H1 (cell line): ENCODE measurements around the gene SMS.

Source experiments
- HDAC6 ChIP-seq: IDR thresholded peaks from one replicate; pipeline ENCODE4 v1.7.1; 2012; ENCODE audit warnings: low read depth, mild to moderate bottlenecking, inconsistent platforms, low read length, moderate library complexity
- POLR2A ChIP-seq, 2 experiments: IDR thresholded peaks; 1 replicate in 1 of 2; 2 replicates in 1 of 2; pipeline ENCODE4 v1.6.1; 2011; ENCODE audit warnings: low read depth in 2 of 2, low read length in 2 of 2, mild to moderate bottlenecking in 2 of 2; ENCODE audit errors: control extremely low read depth in 1 of 2
- RNF2 ChIP-seq: fragments of 200-900, 300-1000 bp; sonication (generic); IDR thresholded peaks from 2 replicates; pipeline ENCODE4 v1.7.1; 2016; ENCODE audit warnings: borderline replicate concordance, low read depth, mild to moderate bottlenecking, antibody characterized with exemption, low read length; ENCODE audit not compliant: poor library complexity, severe bottlenecking; ENCODE audit errors: missing control alignments
- SRF ChIP-seq: IDR thresholded peaks from 2 replicates; pipeline ENCODE4 v1.6.1; 2011; ENCODE audit warnings: mild to moderate bottlenecking, low read depth, low read length, moderate library complexity
- TF ChIP-seq, protein P1 (sequence below), 3 experiments: IDR thresholded peaks; 1 replicate in 2 of 3; 2 replicates in 1 of 3; pipeline versions ENCODE4 v1.5.1 to v1.6.1; 2011; ENCODE audit warnings: low read length in 3 of 3, mild to moderate bottlenecking in 3 of 3, inconsistent platforms in 2 of 3, low read depth in 1 of 3, moderate library complexity in 1 of 3; ENCODE audit not compliant: insufficient read depth in 1 of 3; ENCODE audit errors: control extremely low read depth in 1 of 3
- TF ChIP-seq, protein P2 (sequence below): IDR thresholded peaks from 2 replicates; pipeline ENCODE4 v1.6.1; 2011; ENCODE audit warnings: low read depth, mild to moderate bottlenecking, low read length; ENCODE audit not compliant: insufficient read depth
- TF ChIP-seq, protein P3 (sequence below): IDR thresholded peaks from 2 replicates; pipeline ENCODE4 v1.6.1; 2012; ENCODE audit warnings: inconsistent platforms

DNA sequence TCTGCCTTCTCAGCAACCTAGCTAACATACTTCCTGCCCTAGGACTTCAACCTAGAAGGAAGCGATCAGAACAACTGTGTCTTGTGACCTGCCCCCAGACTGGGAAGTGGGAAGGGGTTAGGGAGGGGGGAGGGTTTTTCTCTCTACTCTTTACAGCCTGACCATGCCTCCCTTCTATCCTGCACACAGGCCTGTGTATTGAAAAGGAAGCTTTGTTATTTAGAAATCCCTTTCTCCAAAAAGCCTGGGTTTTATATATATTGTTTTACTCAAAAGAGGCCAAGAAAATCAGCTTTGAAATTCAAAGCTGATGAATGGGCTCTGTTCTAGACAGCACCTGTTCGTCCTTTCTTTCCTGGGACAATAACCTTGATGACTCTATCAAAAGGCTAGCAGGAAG, 35.2 kb upstream of the SMS start:
- TF ChIP-seq, protein P1, sequence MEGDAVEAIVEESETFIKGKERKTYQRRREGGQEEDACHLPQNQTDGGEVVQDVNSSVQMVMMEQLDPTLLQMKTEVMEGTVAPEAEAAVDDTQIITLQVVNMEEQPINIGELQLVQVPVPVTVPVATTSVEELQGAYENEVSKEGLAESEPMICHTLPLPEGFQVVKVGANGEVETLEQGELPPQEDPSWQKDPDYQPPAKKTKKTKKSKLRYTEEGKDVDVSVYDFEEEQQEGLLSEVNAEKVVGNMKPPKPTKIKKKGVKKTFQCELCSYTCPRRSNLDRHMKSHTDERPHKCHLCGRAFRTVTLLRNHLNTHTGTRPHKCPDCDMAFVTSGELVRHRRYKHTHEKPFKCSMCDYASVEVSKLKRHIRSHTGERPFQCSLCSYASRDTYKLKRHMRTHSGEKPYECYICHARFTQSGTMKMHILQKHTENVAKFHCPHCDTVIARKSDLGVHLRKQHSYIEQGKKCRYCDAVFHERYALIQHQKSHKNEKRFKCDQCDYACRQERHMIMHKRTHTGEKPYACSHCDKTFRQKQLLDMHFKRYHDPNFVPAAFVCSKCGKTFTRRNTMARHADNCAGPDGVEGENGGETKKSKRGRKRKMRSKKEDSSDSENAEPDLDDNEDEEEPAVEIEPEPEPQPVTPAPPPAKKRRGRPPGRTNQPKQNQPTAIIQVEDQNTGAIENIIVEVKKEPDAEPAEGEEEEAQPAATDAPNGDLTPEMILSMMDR (IDR thresholded peaks at IDR 0.05; ENCODE audit: control extremely low read depth in 1 of 3, insufficient read depth in 1 of 3, low read depth in 1 of 3, low read length in 3 of 3): no peak
- TF ChIP-seq RNF2: no peak
- no peak for TF ChIP-seq HDAC6
- TF ChIP-seq, protein P2, sequence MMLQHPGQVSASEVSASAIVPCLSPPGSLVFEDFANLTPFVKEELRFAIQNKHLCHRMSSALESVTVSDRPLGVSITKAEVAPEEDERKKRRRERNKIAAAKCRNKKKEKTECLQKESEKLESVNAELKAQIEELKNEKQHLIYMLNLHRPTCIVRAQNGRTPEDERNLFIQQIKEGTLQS: no peak
- TF ChIP-seq, protein P3, sequence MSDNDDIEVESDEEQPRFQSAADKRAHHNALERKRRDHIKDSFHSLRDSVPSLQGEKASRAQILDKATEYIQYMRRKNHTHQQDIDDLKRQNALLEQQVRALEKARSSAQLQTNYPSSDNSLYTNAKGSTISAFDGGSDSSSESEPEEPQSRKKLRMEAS: no peak
- no peak for TF ChIP-seq POLR2A (IDR thresholded peaks at IDR 0.05; ENCODE audit: control extremely low read depth in 1 of 2, low read depth in 2 of 2, low read length in 2 of 2)
- TF ChIP-seq SRF: no peak
